Cerebellar nuclear complex (tissue), 1 donor: ENCODE measurements around the gene FBLN2.
"Not testable (repeated sequence)": the region's sequence is repeated elsewhere in the genome, so short reads cannot be mapped to it uniquely, and the experiment has no call there.

Experiments used
- DNase-seq, 2 experiments: peaks; one replicate each; lab custom pipeline; 2025; lab: John Stamatoyannopoulos, UW

Gene FBLN2

GRCh38 chr3:13548696-13549622, at the start of gene FBLN2:
Gene FBLN2 (plus strand): TSS chr3:13549125. CDS start chr3:13570356, 21,231 bp downstream.
- DNase-seq: no peak

DNA sequence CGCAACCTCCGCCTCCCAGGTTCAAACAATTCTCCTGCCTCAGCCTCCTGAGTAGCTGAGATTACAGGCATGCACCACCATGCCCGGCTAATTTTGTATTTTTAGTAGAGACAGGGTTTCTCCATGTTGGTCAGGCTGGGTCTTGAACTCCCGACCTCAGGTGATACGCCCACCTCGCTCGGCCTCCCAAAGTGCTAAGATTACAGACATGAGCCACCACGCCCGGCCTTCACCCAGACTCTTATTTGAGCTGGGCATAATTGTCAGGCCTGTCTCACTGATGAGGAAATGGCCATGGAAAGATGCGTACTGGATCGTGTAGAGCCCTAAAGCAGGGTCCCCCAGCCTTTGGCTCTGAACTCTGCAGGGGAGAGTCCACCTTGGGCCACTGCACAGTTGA, 49.7 kb upstream of the FBLN2 start:
- DNase-seq: not testable (repeated sequence)

- DNase-seq: no peak
Measured at GRCh38 chr3:13500133-13500885, 48.6 kb upstream of the FBLN2 start.

- no peak for DNase-seq
Measured at GRCh38 chr3:13501056-13501455, 47.9 kb upstream of the FBLN2 start.

DNA sequence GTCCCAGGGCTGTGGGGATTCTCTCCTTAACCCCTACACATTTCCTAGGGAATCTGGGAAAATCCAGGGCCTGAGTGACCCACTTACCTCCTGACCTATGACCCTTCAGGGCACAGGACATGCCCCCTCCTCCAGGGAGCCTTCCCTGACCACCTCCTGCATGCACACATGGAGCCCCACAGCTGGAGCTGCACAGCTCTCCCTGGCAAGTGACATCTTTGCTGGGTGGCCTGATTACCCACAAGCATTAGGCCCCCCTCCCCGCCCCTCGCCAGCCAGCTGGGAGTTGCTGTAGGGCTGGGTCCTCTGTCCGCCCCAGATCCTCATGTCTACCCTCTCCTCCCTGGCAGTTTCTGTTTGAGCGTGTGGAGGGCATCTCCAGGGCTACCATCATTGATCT, 47.4 kb upstream of the FBLN2 start:
- DNase-seq: no peak

- no peak for DNase-seq
Measured at GRCh38 chr3:13501958-13502790, 46.8 kb upstream of the FBLN2 start.

GRCh38 chr3:13502791-13503060, 46.2 kb upstream of the FBLN2 start:
- no peak for DNase-seq

DNA sequence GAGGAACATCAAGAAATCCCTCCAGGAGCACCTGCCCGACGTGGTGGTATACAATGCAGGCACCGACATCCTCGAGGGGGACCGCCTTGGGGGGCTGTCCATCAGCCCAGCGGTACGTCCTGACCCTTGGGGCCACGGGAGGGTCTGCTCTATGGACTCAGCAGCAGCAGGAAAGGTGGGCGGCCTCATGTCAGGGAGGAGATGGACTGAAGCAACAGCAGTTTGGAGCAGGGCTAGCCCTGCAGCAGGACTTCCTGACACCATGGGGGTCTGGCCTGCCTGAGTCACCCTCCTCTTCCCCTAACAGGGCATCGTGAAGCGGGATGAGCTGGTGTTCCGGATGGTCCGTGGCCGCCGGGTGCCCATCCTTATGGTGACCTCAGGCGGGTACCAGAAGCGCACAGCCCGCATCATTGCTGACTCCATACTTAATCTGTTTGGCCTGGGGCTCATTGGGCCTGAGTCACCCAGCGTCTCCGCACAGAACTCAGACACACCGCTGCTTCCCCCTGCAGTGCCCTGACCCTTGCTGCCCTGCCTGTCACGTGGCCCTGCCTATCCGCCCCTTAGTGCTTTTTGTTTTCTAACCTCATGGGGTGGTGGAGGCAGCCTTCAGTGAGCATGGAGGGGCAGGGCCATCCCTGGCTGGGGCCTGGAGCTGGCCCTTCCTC, 44.6 kb upstream of the FBLN2 start:
- no peak for DNase-seq

- no peak for DNase-seq
Measured at GRCh38 chr3:13505147-13506130, 43.5 kb upstream of the FBLN2 start.

DNA sequence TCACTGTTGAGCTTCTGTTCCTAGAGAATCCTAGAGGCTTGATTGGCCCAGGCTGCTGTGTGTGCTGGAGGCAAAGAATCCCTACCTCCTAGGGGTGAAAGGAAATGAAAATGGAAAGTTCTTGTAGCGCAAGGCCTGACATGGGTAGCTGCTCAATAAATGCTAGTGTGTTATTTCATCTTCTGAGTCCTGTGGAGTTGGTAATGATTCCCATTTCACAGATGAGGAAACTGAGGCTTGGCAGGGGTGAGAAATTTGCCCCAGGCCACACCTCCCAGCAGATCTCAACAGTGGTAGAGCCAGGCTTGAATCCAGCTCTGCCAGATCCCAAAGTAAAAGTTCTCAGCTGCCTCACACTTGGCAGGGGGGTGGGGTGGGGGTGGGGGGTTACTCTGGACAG, 42.7 kb upstream of the FBLN2 start:
- no peak for DNase-seq

DNA sequence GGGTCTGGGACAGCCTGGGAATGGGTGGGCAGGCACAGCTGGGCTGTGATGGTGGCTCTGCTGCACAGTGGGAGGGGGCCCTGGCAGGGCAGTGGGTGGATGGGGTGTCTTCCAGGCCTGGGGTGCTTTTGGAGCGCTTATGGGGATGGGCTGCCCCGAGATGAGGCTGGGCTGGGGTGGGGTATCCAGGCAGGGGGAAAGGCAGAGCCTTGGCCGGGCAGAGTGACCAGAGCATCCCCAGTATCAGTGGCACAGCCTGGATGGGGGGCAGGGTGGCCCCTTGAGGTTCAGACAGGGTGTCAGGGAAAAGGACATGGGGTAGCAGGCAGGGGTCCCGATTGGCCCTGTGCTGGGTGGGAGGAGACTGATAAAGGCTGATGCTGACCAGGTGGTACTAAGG, 42.2 kb upstream of the FBLN2 start:
- no peak for DNase-seq

- no peak for DNase-seq
Measured at GRCh38 chr3:13507247-13507569, 41.7 kb upstream of the FBLN2 start.

DNA sequence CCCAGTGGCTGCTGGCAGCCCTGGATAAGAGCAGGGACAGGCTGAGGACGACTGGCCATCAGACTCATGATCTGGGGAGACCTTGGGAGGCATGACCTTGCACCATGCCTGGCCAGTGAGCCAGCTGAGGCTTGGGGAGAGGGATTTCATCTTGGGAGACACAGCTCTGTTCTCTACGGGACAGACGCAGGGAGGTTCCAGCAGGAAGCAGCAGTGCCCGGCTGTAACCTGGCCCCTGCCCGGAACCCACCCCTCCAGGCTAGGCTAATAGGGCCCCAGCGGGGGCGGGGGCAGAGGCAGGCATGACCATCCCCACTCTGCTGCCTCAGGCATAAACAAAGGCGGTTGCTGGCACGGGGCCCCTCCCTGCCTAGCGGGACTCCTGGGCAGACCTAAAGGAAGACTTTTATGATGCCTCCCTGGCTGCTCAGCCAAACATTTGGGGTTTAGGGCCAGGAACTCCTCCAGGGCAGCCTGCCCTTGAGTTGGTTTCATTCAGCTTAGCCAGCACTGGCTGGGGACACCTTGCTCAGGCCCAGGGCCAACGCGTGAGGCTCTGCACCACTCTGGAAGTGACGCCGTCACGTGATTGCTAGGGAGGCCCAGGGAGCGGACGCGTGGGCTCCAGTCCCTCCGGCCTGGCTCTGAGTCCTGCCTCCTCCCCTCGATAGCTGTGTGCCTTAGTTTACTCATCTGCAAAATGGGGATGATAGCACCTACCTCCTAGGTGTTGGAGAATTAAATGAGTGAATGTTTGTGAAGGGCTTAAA, 41.2 kb upstream of the FBLN2 start:
- no peak for DNase-seq

- no peak for DNase-seq
Measured at GRCh38 chr3:13508496-13508895, 40.4 kb upstream of the FBLN2 start.

DNA sequence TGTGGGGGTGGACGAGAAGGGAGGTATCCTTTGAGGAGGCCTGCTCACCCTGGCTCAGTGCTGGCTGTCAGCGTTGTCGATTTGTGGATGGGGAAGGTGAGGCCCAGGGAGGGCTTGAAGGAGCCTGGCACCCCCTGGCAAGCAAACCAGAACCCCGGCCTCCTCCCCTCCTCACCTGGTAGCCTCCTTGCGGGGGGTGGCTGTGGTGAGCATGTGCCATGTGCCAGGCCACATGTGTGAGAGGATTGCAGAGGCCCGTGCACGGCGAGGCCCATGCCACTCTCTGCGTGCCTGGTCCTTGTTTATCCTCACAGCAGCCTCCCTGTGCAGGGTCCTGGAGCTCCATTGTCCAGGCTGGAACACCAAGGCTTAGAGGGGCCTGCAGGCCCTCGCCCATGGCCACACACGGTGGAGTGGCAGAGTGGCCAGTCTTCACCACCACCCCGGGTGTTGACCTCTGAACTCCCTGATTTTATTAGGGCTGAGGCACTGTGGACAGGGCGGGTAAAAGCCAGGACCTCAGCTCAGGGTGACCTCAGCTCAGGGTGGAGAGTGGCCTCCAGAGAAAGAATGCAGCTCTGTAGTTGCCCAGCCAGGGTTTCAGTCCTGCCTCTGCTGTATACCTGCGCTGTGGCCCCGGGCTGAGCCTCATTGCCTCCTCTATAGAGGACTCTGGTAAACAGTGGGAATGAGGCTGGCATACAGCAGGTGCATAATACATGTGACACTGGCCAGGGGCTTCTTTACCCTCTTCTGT, 39.7 kb upstream of the FBLN2 start:
- DNase-seq: no peak

- no peak for DNase-seq
Measured at GRCh38 chr3:13509816-13510192, 39.1 kb upstream of the FBLN2 start.

GRCh38 chr3:13512451-13512850, 36.5 kb upstream of the FBLN2 start:
- DNase-seq: no peak

DNA sequence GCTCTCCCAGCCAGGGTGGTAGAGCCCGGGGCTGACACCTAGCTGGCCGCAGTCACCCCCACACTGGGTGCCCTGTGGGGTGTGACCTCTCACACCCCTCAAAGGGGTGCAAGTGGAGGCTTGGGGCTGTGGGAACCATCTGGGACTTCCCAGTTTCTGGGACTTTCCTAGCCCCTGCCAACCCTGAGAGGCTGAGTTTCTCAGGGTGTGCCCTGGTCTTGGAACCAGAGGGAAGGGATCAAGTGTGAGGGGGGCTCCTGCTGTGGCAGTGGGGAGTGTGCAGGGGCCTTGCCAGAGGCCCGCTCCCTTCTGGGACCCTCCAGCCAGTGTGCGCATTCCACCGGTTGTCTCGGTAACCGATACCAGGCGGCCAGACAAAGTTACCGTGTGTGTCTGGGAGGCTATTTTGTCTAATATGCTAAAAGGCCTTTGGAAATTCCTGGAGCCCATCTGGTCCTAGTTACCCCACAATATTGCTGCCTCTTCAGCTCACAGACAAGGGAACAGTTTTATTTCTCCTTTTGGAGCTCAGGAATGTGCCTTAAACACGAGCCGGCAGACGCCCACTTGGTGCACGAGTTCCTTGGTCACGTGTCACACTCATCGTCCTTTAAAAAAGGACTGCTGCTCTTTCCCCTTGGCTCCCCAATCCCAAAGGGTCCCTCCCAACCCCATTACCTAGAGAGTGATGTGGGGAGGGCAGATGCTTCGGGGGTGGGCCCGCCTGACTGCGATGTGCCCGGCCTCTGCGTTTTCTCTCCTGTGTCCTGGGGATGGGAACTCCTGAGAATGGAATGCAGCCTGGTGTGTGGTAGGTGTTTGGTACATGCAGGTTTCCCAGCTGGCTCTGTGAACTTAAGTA, 35.6 kb upstream of the FBLN2 start:
- no peak for DNase-seq
